Endothelial cell of umbilical vein (primary cell): ENCODE measurements around the gene MCRIP1. TPM values are rescaled to one million over a fixed set of nuclear protein-coding genes. Genes with fewer than 3 reads are reported as not detected.
"Not testable (repeated sequence)": the region's sequence is repeated elsewhere in the genome, so short reads cannot be mapped to it uniquely, and the experiment has no call there.

Source experiments
- BruUV-seq: library from RNA; stranded (reverse); fragments of 400-500 nt; replicated peaks from 2 replicates; lab custom pipeline; 2021; lab: Mats Ljungman, UMichigan
- CTCF ChIA-PET: fragments of 300-600, 350-600 bp; sonication (Branson Sonifier 250); formaldehyde crosslinking; loops from one replicate; lab custom pipeline; 2021; ENCODE audit warnings: antibody characterized with exemption, inconsistent platforms; lab: Charles Lee
- POLR2A ChIA-PET: fragments of 300-600, 350-600 bp; sonication (Branson Sonifier 250); formaldehyde crosslinking; loops from one replicate; lab custom pipeline; 2021; ENCODE audit warnings: antibody characterized with exemption, inconsistent platforms; lab: Charles Lee
- DNase-seq: peaks from one replicate; pipeline ENCODE4 v3.0.0-alpha.2; 2011; ENCODE audit warnings: low read depth, low spot score
- FAIRE-seq: peaks from 2 replicates; lab custom pipeline; 2011; peaks lifted over from hg19 to GRCh38; lab: Jason Lieb, UNC
- H2AFZ ChIP-seq: 2 replicates; pipeline ENCODE4 v1.6.0; 2012; ENCODE audit warnings: low read depth, low read length, control low read depth, inconsistent platforms
- H3K27ac ChIP-seq: 2 replicates; pipeline ENCODE4 v1.5.1; 2011; ENCODE audit warnings: low read depth, mild to moderate bottlenecking, control low read depth, low read length, moderate library complexity; ENCODE audit not compliant: insufficient read depth
- H3K27me3 ChIP-seq, 2 experiments: 2 replicates each; pipeline versions ENCODE4 v1.6.0 to v1.6.1; 2011; ENCODE audit warnings: low read length in 2 of 2, mixed read lengths in 1 of 2; ENCODE audit not compliant: control insufficient read depth in 2 of 2, insufficient read depth in 2 of 2
- H3K36me3 ChIP-seq, 2 experiments: 2 replicates in 1 of 2; 3 replicates in 1 of 2; pipeline ENCODE4 v1.5.1; 2011; ENCODE audit warnings: low read length in 2 of 2, mild to moderate bottlenecking in 1 of 2, moderate library complexity in 1 of 2; ENCODE audit not compliant: control insufficient read depth in 2 of 2, insufficient read depth in 2 of 2; ENCODE audit errors: extremely low read depth in 1 of 2
- H3K4me1 ChIP-seq: 3 replicates; pipeline ENCODE4 v1.5.1; 2011; ENCODE audit warnings: mild to moderate bottlenecking, low read length; ENCODE audit not compliant: control insufficient read depth, insufficient read depth; ENCODE audit errors: extremely low read depth
- H3K4me2 ChIP-seq: 2 replicates; pipeline ENCODE4 v1.6.1; 2011; ENCODE audit warnings: low read length, control low read depth, mixed read lengths; ENCODE audit not compliant: insufficient read depth
- H3K4me3 ChIP-seq, 3 experiments: fragments of 200-600 bp in 1 of 3; sonication (generic), shearing (Covaris generic) in 1 of 3; replicated peaks in 1 of 3; 2 replicates each; pipeline ENCODE4 v1.5.1; 2011 to 2016; ENCODE audit warnings: control low read depth in 3 of 3, low read length in 3 of 3, mild to moderate bottlenecking in 2 of 3, inconsistent platforms in 1 of 3, low read depth in 1 of 3, moderate library complexity in 1 of 3; ENCODE audit not compliant: insufficient read depth in 1 of 3
- H3K79me2 ChIP-seq: 2 replicates; pipeline ENCODE4 v1.6.0; 2012; ENCODE audit warnings: low read length, inconsistent platforms; ENCODE audit not compliant: control insufficient read depth, insufficient read depth
- H3K9ac ChIP-seq: replicated peaks from 2 replicates; pipeline ENCODE3; 2011; ENCODE audit warnings: low read length, control low read depth; ENCODE audit not compliant: insufficient read depth; ENCODE audit errors: extremely low read depth
- H3K9me1 ChIP-seq: replicated peaks from 3 replicates; pipeline ENCODE4 v1.6.0; 2011; ENCODE audit warnings: mild to moderate bottlenecking, low read length; ENCODE audit not compliant: control insufficient read depth, insufficient read depth; ENCODE audit errors: extremely low read depth
- H3K9me3 ChIP-seq: replicated peaks from 2 replicates; pipeline ENCODE4 v1.5.1; 2012; ENCODE audit warnings: low read length, inconsistent platforms; ENCODE audit not compliant: control insufficient read depth, insufficient read depth
- H4K20me1 ChIP-seq: replicated peaks from 2 replicates; pipeline ENCODE3; 2011; ENCODE audit warnings: mild to moderate bottlenecking, low read length; ENCODE audit not compliant: control insufficient read depth, insufficient read depth; ENCODE audit errors: extremely low read depth
- EZH2 ChIP-seq: IDR thresholded peaks from 2 replicates; pipeline ENCODE4 v1.6.1; 2012; ENCODE audit warnings: borderline replicate concordance, low read depth, mild to moderate bottlenecking, moderate library complexity, low read length, inconsistent platforms; ENCODE audit not compliant: severe bottlenecking
- FOS ChIP-seq: IDR thresholded peaks from 2 replicates; pipeline ENCODE4 v1.6.1; 2011; ENCODE audit warnings: mild to moderate bottlenecking, low read length, moderate library complexity, borderline replicate concordance; ENCODE audit not compliant: insufficient read depth
- JUN ChIP-seq: IDR thresholded peaks from 2 replicates; pipeline ENCODE4 v1.6.1; 2011; ENCODE audit warnings: borderline replicate concordance, low read depth; ENCODE audit not compliant: insufficient read length, insufficient read depth
- POLR2A ChIP-seq: IDR thresholded peaks from 2 replicates; pipeline ENCODE4 v1.6.1; 2012; ENCODE audit warnings: low read depth, mild to moderate bottlenecking, control low read depth, low read length
- POLR2AphosphoS5 ChIP-seq: IDR thresholded peaks from 2 replicates; pipeline ENCODE4 v1.6.1; 2012; ENCODE audit warnings: low read depth, mild to moderate bottlenecking, control low read depth, low read length, moderate library complexity; ENCODE audit not compliant: insufficient read depth
- dilution Hi-C: fragments of 300-500 bp; cut with MboI; formaldehyde crosslinking; loops from one replicate; pipeline ENCODE4 v1.15.0; 2019; ENCODE audit warnings: low sequenced_read_pairs; ENCODE audit not compliant: extremely low pct_ligation_motif_present
- intact Hi-C: fragments of 100-400 bp; cut with micrococcal nuclease; formaldehyde crosslinking; loops from one replicate; pipeline ENCODE4 v1.10.0; 2022
- polyA plus RNA-seq, 4 experiments: library from polyadenylated mRNA; depleted of rRNA in 3 of 4; stranded (reverse) in 3 of 4; unstranded in 1 of 4; fragments of >200 nt; gene quantifications; 2 replicates each; pipeline versions ENCODE4 v1.2.1 to v1.2.3, GENCODE V29; 2011 to 2012; ENCODE audit warnings: missing spikeins in 1 of 4
- total RNA-seq: library from RNA; stranded (reverse); gene quantifications from 2 replicates; pipeline ENCODE4 v1.2.3, GENCODE V29; 2021

The MCRIP1 gene
- total and polyA plus RNA-seq, 2 donors (not counting 3 experiments of a cell fraction or from before 2014, with no cell fraction given) = 121 to 205 TPM

GRCh38 chr17:81840826-81841778 is 8.0 kb upstream of the MCRIP1 start:
- dilution Hi-C loops (no loop called here), intact Hi-C loops (no loop called here)
- no peak overlapping the region for H2AFZ ChIP-seq
- H3K9ac ChIP-seq = no peak overlapping the region
- H3K4me3 ChIP-seq = no peak overlapping the region
- FAIRE-seq (no peak), DNase-seq (no peak)
- H3K9me1 ChIP-seq = no peaks in the 10 kb centered on the region
- no peak overlapping the region for H3K4me2 ChIP-seq
- no peaks in the 10 kb centered on the region for H3K4me1 ChIP-seq
- H3K79me2 ChIP-seq = no peaks in the 10 kb centered on the region
- no peak for TF ChIP-seq FOS
- TF ChIP-seq POLR2AphosphoS5 = no peak
- no peak for TF ChIP-seq EZH2
- no peak for TF ChIP-seq JUN
- no peak for TF ChIP-seq POLR2A
- no TSS peak for BruUV-seq
- peaks cover 19 to 34% of the 10 kb centered on the region in 2 experiments for H3K36me3 ChIP-seq
- no peaks in the 10 kb centered on the region for H3K27me3 ChIP-seq
- H3K27ac ChIP-seq = no peak overlapping the region
- H3K9me3 ChIP-seq = no peaks in the 10 kb centered on the region
- ChIA-PET POLR2A (no interaction called here), CTCF (no interaction called here)
- no peaks in the 10 kb centered on the region for H4K20me1 ChIP-seq

- CTCF ChIA-PET, H2AFZ ChIP-seq, H3K79me2 ChIP-seq, H3K9ac ChIP-seq, H3K27me3 ChIP-seq, DNase-seq, dilution Hi-C loops, H3K27ac ChIP-seq, intact Hi-C loops, H3K9me3 ChIP-seq, POLR2A ChIA-PET, H3K4me3 ChIP-seq, H3K4me1 ChIP-seq, H3K9me1 ChIP-seq, FAIRE-seq, BruUV-seq, H3K4me2 ChIP-seq, H4K20me1 ChIP-seq: not testable (repeated sequence)
- H3K36me3 ChIP-seq = peaks cover 13 to 24% of the 10 kb centered on the region in 2 experiments
These were observed 7.0 kb upstream of the MCRIP1 start for GRCh38 chr17:81840059-81840458.
